HG03565 (cell line): Measurements from ENCODE around the gene GALK1.
"Not testable (repeated sequence)": the region's sequence is repeated elsewhere in the genome, so short reads cannot be mapped to it uniquely, and the experiment has no call there.

ENCODE experiments used
- ATAC-seq: cut with Tn5 transposase; IDR thresholded peaks from one replicate; pipeline ENCODE4 v1.9.1; 2021; ENCODE audit warnings: mild to moderate bottlenecking, moderate library complexity; ENCODE audit not compliant: unreplicated experiment

Gene GALK1

DNA sequence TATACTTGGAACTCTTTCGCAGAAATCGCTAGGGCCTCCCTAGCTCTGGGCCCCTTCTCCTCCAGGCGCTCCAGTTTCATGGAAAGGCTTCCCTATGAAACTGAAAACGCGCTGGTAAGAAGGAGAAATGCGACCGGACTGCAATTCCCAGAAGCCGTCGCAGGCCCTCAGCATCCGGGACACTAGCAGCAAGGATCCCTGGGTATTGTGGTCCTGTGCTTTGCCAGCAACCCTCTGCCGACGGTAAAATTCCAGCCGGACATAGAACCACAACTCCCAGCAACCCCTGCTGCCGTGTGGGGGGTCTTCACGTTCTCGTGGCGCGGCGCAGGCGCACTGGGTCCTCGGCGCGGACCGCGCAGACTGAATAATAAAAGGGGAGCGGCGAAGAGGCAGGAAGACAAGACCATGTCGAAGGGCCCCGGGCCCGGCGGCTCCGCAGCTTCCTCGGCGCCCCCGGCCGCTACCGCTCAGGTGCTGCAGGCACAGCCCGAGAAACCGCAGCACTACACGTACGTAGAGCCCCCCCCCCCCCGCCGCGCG is 19.6 kb upstream of the GALK1 start, which contains the start of gene UNK:
Gene UNK, plus strand, starts transcription at position 334 of the 543 bp plus-strand sequence. Its CDS starts 75 bp downstream, at position 409.
- peak; percentile 40 for ATAC-seq

GRCh38 chr17:75783803-75784472 is 18.9 kb upstream of the GALK1 start:
- ATAC-seq: no peak

- no peak for ATAC-seq
Observed at GRCh38 chr17:75783069-75783783, 18.2 kb upstream of the GALK1 start.

- no peak for ATAC-seq
Observed at GRCh38 chr17:75779987-75780889, 15.2 kb upstream of the GALK1 start.

DNA sequence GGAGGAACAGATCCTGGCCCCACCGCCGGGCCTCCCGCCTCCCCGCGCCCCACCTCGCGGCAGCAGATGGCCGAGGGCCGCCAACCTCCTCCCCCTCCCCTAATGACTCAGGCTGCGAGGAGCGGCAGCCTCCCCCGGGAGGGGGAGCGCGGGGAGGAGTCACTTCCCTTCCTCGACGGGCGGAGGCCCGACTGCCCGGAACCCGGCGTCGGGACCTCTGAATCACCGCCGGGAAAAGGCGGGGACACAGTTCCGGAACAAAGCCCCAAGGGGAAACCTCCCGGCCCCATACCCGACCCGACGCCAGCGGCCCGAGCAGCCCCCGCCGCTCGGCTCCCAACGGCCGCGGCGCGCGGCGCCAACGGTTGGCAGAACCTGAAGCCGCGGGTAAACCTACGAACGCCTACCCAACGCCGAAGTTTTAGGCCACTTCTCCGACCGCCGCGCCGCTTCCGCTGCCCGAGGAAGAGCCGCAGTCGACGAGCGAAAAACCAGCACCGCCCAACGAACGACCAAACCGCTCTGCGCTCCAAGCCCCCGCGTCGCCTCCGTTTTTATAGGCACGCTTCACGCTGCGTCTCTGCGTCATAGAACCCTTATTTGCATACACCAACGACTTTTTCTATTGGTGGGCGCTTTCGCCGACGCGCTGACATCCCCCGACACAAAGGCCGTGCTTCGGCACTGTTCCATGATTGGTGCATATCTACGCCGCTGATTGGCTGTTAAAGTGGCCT is 14.4 kb upstream of the GALK1 start:
- ATAC-seq: peak; percentile 58

GRCh38 chr17:75778861-75779249 is 13.9 kb upstream of the GALK1 start:
- no peak for ATAC-seq

GRCh38 chr17:75778066-75778860 is 13.3 kb upstream of the GALK1 start:
- not testable (repeated sequence) for ATAC-seq

- ATAC-seq: no peak
Observed at GRCh38 chr17:75777296-75777922, 12.4 kb upstream of the GALK1 start.

DNA sequence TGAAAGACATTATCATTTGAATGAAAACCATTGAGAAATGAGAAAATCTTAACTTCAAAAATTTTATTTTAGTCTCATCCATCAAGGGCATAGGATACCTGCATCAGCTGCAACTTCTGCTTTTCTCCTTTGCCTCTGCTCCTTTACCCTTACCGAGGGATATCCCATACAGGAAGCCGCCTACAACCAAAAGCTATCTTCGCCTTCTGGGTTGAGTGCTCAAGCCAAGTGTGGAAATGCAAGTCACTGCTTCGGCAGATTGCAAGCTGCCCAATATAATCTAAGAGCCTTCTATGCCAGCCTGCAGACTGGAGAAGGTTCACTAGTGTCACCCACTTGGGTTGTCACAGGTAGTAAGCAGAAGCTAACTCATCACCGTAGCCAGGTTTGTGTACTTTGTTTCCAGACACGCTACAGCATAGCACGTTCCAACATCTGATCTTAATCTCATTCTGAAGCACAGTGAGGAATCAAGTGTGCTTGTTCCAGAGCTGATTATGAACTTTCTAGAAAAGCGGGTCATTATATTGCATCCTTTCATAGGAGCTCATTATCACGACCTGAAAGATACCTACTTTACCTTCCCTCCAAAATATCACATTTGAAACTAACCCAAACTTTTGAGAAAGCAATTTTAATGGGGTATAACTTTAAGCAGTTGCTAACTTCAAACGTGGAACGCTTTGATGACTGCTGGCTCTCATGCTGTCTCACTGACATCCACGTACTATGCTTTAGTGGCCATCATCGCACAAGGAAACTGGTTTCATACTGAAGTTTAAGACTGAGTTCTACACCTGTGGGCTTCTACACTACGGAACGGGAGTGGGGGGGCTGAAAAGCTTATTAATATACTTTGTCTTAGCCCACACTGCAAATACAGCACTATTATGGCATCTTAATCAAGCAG is 11.6 kb upstream of the GALK1 start:
- ATAC-seq: no peak

- ATAC-seq: no peak
Observed at GRCh38 chr17:75774991-75775668, 10.1 kb upstream of the GALK1 start.

DNA sequence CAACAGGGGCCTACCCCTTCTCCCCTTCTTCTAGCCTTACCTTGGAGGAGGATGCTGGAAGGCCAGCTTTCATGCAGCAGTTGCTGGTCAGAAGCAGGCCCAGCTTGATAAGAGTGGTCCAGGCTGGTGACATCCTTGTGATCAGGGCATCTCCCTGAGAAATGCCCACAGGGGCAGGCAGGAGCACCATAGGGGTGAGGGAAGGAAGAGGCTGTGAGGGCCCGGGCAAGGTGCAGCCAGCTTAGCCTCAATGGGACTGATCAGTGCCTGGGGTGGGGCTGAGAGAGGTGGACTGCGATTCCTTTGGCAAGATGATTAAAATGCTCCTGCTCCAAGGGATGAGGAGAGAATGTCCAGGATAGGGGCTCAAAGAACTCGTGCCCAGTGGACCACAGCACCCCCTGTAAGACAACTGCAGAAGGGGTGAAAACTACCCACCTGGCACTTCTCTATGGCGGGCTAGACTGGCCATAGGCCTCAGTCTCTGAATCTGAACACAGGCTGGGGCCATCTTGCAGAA is 9.5 kb upstream of the GALK1 start:
- no peak for ATAC-seq

DNA sequence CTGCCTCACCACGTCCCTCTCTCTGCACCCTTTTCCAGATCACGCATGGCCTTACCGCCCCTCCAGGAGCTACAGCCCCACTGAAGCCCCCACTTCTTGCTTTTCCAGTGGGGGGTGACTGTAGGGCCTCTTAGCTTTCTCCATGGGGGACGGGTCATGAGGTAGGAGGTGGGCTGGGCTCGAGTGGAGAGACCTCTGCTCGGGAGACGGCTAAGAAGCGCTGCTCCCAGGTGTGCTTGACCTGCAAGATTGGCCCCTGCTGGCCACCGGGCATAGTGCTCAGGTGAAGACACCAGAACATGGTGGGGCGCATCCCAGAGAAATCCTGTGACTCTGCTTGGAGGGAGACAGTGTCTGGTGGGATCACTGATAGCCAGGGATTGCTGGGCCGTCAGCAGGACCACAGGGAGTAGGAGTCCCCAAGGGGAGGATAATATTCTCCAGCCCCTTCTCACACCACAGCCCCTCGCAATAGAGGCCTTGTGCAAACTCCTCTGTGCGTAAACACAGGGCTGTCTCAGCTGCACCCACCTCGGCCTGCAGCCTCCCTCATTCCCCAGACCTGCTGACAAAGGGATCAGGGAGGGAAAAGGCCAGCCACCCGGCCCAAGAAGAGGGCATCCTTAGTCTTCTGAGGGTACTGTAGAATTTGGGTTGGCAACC is 8.9 kb upstream of the GALK1 start:
- no peak for ATAC-seq

- ATAC-seq: no peak
Observed at GRCh38 chr17:75773121-75773807, 8.3 kb upstream of the GALK1 start.

- no peak for ATAC-seq
Observed at GRCh38 chr17:75771334-75772281, 6.6 kb upstream of the GALK1 start.

GRCh38 chr17:75769536-75769935 is 4.5 kb upstream of the GALK1 start:
- no peak for ATAC-seq
